ENCODE results near the gene BRMS1L.

GRCh38 chr14:35851823-35852222, 25.7 kb downstream of the BRMS1L start:
- TF ChIP-seq POLR2A (IDR thresholded peaks at IDR 0.05; ENCODE audit: low read length) (no peak), GATA1 (IDR thresholded peaks at IDR 0.05; ENCODE audit: low read depth, low read length) (no peak)

Data from erythroblast (primary cell).